LNCaP clone FGC (cell line): ENCODE results near the gene EVI2A.
"Not testable (repeated sequence)": the region's sequence is repeated elsewhere in the genome, so short reads cannot be mapped to it uniquely, and the experiment has no call there.

Experiments
- DNase-seq: peaks from one replicate; pipeline ENCODE4 v3.0.0-alpha.2; 2011; ENCODE audit warnings: low read depth
- H3K4me3 ChIP-seq: 2 replicates; pipeline ENCODE4 v1.5.1; 2011; ENCODE audit warnings: mild to moderate bottlenecking, low read depth, low read length, control low read depth
- CTCF ChIP-seq: IDR thresholded peaks from 2 replicates; pipeline ENCODE4 v1.5.1; 2012; ENCODE audit warnings: mild to moderate bottlenecking; ENCODE audit not compliant: control insufficient read depth, insufficient read depth; ENCODE audit errors: extremely low read depth

The EVI2A gene

GRCh38 chr17:31293581-31293980 is 27.8 kb downstream of the EVI2A start:
- H3K4me3 ChIP-seq = no peak overlapping the region
- no peak for DNase-seq
- no peak for TF ChIP-seq CTCF

GRCh38 chr17:31291820-31292219 is 29.6 kb downstream of the EVI2A start:
- DNase-seq = no peak
- H3K4me3 ChIP-seq = no peak overlapping the region
- TF ChIP-seq CTCF = no peak

GRCh38 chr17:31289790-31290189 is 31.6 kb downstream of the EVI2A start:
- DNase-seq = no peak
- TF ChIP-seq CTCF = no peak
- no peak overlapping the region for H3K4me3 ChIP-seq

- DNase-seq, H3K4me3 ChIP-seq: not testable (repeated sequence)
Observed at GRCh38 chr17:31287932-31288331, 33.5 kb downstream of the EVI2A start.

- TF ChIP-seq CTCF = no peak
- DNase-seq = no peak
- no peak overlapping the region for H3K4me3 ChIP-seq
Observed at GRCh38 chr17:31286587-31286986, 34.8 kb downstream of the EVI2A start.

GRCh38 chr17:31283841-31284240 is 37.6 kb downstream of the EVI2A start:
- no peak for TF ChIP-seq CTCF

GRCh38 chr17:31281061-31281460 is 40.4 kb downstream of the EVI2A start:
- no peak for DNase-seq
- no peak overlapping the region for H3K4me3 ChIP-seq
- no peak for TF ChIP-seq CTCF

More at GRCh38 chr17:31283841-31284240, 37.6 kb downstream of the EVI2A start:
- DNase-seq = no peak
- no peak overlapping the region for H3K4me3 ChIP-seq
